BE2C (cell line): ENCODE results near the gene C1orf94.

ENCODE experiments used
- DNase-seq: peaks from one replicate; pipeline ENCODE4 v3.0.0-alpha.2; 2020
- H3K27me3 ChIP-seq: fragments of 250-450 bp; sonication (Bioruptor Pico); 2 replicates; pipeline ENCODE4 v1.5.1; 2020; ENCODE audit warnings: mild to moderate bottlenecking
- H3K36me3 ChIP-seq: fragments of 250-450 bp; sonication (Bioruptor Pico); 2 replicates; pipeline ENCODE4 v1.5.1; 2020; ENCODE audit warnings: mild to moderate bottlenecking
- H3K4me1 ChIP-seq: fragments of 250-450 bp; sonication (Bioruptor Pico); 2 replicates; pipeline ENCODE4 v1.5.1; 2020
- H3K4me3 ChIP-seq: 2 replicates; pipeline ENCODE4 v1.5.1; 2011; ENCODE audit warnings: low read depth, low read length
- H3K9me3 ChIP-seq: fragments of 250-450 bp; sonication (Bioruptor Pico); 2 replicates; pipeline ENCODE4 v1.5.1; 2020
- TF ChIP-seq, protein P1 (sequence below): IDR thresholded peaks from 2 replicates; pipeline ENCODE4 v1.5.1; 2012; ENCODE audit warnings: mild to moderate bottlenecking, low read depth, low read length

The C1orf94 gene

DNA sequence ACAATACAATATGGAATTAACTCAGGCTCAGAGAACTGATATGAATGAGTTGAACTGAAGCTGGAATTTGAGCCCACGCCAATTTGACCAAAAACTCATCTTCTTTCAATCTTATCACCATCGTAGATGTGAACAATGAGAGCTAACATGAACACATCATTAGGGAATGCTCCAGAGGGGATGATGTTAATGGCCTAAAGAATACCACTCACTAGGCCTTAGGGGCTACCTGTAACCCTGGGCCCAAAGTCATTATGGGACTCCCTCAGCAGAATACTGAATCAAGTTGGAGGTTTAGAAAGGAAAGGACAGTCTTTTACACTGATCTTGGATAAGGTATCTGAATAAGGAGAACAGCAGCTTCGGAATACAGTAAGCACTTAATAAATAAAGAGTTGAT is 73.6 kb downstream of the C1orf94 start:
- TF ChIP-seq, protein P1, sequence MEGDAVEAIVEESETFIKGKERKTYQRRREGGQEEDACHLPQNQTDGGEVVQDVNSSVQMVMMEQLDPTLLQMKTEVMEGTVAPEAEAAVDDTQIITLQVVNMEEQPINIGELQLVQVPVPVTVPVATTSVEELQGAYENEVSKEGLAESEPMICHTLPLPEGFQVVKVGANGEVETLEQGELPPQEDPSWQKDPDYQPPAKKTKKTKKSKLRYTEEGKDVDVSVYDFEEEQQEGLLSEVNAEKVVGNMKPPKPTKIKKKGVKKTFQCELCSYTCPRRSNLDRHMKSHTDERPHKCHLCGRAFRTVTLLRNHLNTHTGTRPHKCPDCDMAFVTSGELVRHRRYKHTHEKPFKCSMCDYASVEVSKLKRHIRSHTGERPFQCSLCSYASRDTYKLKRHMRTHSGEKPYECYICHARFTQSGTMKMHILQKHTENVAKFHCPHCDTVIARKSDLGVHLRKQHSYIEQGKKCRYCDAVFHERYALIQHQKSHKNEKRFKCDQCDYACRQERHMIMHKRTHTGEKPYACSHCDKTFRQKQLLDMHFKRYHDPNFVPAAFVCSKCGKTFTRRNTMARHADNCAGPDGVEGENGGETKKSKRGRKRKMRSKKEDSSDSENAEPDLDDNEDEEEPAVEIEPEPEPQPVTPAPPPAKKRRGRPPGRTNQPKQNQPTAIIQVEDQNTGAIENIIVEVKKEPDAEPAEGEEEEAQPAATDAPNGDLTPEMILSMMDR, result no peak
- no peaks in the 10 kb centered on the region for H3K9me3 ChIP-seq
- DNase-seq, result no peak
- no peak overlapping the region for H3K4me3 ChIP-seq
- no peaks in the 10 kb centered on the region for H3K27me3 ChIP-seq
- no peaks in the 10 kb centered on the region for H3K4me1 ChIP-seq
- no peaks in the 10 kb centered on the region for H3K36me3 ChIP-seq

DNA sequence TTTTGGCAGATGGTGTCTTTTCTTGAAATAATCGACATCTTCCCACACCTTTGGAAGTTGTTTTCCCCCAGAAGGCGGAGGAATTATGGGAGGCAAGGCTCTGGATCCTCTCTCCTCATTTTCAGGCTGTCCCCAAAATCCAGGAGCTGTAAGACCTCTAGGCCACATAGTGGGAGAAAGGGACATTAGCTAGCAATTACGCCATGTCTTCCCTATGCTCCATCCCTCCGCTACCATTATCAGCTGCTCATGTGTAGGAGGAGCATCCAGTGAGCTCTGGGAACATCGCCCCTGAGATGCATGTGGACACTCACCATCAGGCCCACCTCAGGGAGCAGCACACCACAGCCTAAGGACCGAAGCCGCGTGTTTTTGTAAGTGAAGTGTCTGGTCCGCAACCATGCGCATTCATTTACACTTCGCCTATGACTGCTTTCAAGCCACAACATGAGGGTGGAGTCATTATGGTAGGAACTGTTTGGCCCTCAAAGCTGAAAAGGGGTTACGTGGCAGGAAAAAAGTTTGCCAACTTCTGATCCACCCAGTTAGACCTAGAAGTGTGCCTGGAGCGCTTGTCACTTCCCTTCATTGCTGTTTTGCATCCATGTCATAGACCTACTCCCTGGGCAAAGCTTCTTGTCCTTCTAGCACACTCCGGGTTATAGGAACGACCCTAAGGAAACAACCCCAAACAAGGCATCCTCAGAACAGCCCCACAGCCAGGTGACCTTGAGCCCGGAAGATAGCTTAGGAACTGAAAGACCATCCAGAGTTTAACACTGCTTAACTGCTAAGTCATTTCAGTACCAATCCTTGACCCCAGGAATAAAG is 85.5 kb downstream of the C1orf94 start:
- no peak for DNase-seq
- Histone ChIP-seq H3K4me3 (no peak overlapping the region), H3K36me3 (no peaks in the 10 kb centered on the region), H3K4me1 (no peaks in the 10 kb centered on the region), H3K9me3 (no peaks in the 10 kb centered on the region), H3K27me3 (no peaks in the 10 kb centered on the region)
- TF ChIP-seq, protein P1, result no peak

DNA sequence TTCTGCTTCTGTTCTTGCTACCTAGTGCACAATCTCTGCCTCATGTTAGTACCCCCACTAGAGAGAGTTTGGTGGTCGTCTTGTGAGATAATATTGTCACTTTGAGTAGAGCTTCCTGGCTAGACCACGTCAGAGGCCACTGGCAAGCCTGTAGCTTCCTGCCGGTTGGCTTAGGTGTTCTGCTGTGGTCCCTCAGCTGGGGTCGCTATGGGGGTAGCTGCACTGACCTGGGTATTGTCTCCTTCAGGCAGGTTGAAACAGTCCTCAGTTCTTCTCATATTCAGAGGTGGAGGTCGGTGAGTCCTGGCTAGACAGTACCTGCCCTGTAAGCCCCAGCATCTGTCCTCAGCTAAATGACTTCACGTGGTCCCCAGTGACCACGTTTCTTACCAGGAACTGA is 86.2 kb downstream of the C1orf94 start:
- Histone ChIP-seq H3K4me3 (no peak overlapping the region), H3K9me3 (no peaks in the 10 kb centered on the region), H3K36me3 (no peaks in the 10 kb centered on the region), H3K4me1 (no peaks in the 10 kb centered on the region), H3K27me3 (no peaks in the 10 kb centered on the region)
- TF ChIP-seq, protein P1, result no peak
- DNase-seq, result no peak

DNA sequence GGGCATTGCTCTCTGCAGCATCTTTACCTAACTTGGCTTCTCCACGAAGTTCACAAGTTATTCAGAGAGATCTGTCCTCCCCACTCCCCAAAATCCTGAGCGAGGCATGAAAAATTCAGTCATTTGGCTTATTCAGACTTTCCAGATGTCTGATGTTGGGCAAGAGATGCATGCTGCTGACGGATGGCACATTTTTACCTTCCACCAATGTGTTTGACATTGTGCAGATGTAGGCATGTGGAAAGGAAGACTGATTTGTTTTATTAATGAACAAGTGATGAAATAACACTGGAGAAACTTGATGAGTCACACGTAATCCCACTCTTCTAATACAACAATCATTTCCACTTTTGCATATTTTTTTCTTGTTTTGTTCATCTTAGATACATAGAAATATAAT is 86.7 kb downstream of the C1orf94 start:
- Histone ChIP-seq H3K9me3 (no peaks in the 10 kb centered on the region), H3K27me3 (no peaks in the 10 kb centered on the region), H3K36me3 (no peaks in the 10 kb centered on the region), H3K4me3 (no peak overlapping the region), H3K4me1 (no peaks in the 10 kb centered on the region)
- TF ChIP-seq, protein P1, result no peak
- no peak for DNase-seq

DNA sequence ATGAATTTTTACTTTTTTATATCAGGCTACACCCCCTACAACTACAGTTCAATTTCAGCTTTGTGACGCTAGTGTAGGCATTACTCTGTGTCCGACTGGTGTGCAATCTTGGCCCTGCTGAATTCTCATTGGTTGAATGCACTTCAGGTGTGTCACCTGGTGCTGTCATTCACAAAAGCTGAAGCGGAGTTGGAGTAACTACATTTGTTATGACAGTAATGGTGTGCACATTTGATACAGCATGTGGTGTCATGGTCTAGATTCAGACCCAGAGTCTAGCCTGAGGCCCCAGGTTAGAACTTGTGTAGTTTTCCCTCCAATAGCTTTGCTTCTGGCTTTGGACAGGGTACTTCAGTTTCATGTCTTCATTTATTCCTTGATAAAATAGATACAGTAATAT is 88.7 kb downstream of the C1orf94 start:
- no peaks in the 10 kb centered on the region for H3K36me3 ChIP-seq
- no peak overlapping the region for H3K4me3 ChIP-seq
- TF ChIP-seq, protein P1, result no peak
- H3K27me3 ChIP-seq, result no peaks in the 10 kb centered on the region
- H3K9me3 ChIP-seq, result no peaks in the 10 kb centered on the region
- DNase-seq, result no peak
- H3K4me1 ChIP-seq, result no peaks in the 10 kb centered on the region

DNA sequence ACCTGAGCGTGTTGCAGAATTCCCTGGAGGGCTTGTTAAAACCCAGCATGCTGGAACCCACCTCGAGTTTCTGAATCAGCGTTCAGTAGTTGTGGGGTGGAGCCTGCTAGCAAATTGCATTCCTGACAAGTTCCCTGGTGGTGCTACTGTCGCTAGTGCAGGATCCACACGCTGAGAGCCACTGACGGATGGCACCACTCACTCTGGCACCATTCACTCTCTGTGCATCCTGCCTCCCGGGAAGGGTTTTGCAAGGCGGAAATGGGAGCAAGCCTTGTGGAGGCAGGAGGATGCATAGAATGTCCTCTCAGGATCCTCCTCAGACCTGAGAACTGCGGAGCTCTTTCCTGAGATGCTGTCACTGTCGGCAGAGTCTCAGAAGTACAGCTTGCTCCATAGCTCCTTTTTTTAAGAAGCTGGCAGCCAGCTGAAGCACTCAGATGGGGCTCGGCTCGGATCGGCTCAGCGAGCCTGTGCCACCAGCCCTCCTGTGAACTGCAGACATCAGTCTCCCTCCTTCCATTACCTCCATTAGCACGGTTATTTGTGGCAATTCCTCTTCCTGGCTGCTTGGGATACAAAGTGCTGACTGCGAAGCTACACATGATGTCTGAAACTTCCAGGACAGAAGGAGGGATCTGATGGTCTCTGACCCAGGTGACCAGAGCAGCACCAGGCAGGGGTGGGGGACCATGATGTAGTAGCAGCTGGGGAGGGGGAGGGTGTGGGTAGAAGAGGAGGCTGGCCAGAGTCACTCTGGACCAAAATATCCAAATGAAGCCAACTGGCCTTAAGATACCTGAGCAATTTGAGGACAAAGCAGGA is 89.6 kb downstream of the C1orf94 start:
- TF ChIP-seq, protein P1, result no peak
- Histone ChIP-seq H3K4me3 (no peak overlapping the region), H3K4me1 (no peaks in the 10 kb centered on the region), H3K27me3 (no peaks in the 10 kb centered on the region), H3K9me3 (no peaks in the 10 kb centered on the region), H3K36me3 (no peaks in the 10 kb centered on the region)
- no peak for DNase-seq
